Activated CD4-positive, alpha-beta T cell treated with anti-CD3 and anti-CD28 coated beads for 36 hours (primary cell): Measurements from ENCODE around the gene IFNA5. TPM values are rescaled to one million over a fixed set of nuclear protein-coding genes. Genes with fewer than 3 reads are reported as not detected.

Experiments
- ATAC-seq: fragments of 200-7000 bp; cut with Tn5 transposase; one replicate; pipeline ENCODE4 v1.10.0; 2021; ENCODE audit warnings: mild to moderate bottlenecking, moderate library complexity
- CTCF ChIA-PET: fragments of 350-600 bp; sonication (Branson Sonifier 250); formaldehyde crosslinking; loops from one replicate; lab custom pipeline; 2021; ENCODE audit warnings: antibody characterized with exemption; lab: Charles Lee
- POLR2A ChIA-PET: fragments of 350-600 bp; sonication (Branson Sonifier 250); formaldehyde crosslinking; loops from one replicate; lab custom pipeline; 2021; ENCODE audit warnings: antibody characterized with exemption, inconsistent platforms; lab: Charles Lee
- DNase-seq: peaks from one replicate; pipeline ENCODE4 v3.0.0-alpha.2; 2020
- H3K27ac Mint-ChIP-seq: one replicate; pipeline ENCODE4 v1.8.0; 2021; ENCODE audit warnings: mixed read lengths
- H3K27me3 Mint-ChIP-seq: one replicate; pipeline ENCODE4 v1.8.0; 2021; ENCODE audit warnings: mixed read lengths
- H3K36me3 Mint-ChIP-seq: one replicate; pipeline ENCODE4 v1.8.0; 2021; ENCODE audit warnings: low read depth, mixed read lengths
- H3K4me1 Mint-ChIP-seq: one replicate; pipeline ENCODE4 v1.8.0; 2021; ENCODE audit warnings: mixed read lengths
- H3K4me3 Mint-ChIP-seq: one replicate; pipeline ENCODE4 v1.8.0; 2021; ENCODE audit warnings: mild to moderate bottlenecking, moderate library complexity, mixed read lengths
- H3K9me3 Mint-ChIP-seq: one replicate; pipeline ENCODE4 v1.8.0; 2021; ENCODE audit warnings: low read depth, mixed read lengths
- intact Hi-C, 2 experiments: fragments of 100-400 bp; cut with DNase I in 1 of 2; cut with micrococcal nuclease in 1 of 2; formaldehyde crosslinking; loops; one replicate each; pipeline versions ENCODE4 v1.14.2 to v1.15.1; 2022 to 2024; cut with DNase I, micrococcal nuclease
- total RNA-seq, 2 experiments: library from RNA; stranded (reverse); gene quantifications; one replicate each; pipeline ENCODE4 v1.2.3, GENCODE V29; 2021

The IFNA5 gene
- total RNA-seq, 2 experiments from 2014 or later = not detected

DNA sequence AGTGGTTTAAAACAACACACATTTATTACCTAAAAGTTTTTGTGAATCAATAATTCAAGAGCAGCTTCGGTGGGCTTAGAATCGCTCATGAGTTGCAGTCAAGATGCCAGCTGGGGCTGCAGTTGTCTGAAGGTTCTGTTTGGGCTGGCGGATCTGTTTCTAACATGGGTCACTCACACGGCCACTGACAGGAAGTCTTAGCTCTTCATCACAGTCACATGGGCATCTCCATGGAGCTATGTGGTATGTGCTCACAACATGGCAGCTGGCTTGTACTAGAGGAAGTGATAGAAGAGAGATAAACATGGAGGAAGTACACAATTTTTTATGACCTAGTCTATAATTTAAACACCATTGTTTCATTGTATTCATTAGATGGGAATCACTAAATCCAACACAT is 18.9 kb upstream of the IFNA5 start:
- ATAC-seq (no peak), DNase-seq (no peak)
- Mint-ChIP-seq H3K27ac (no peak overlapping the region), H3K9me3 (no peaks in the 10 kb centered on the region), H3K27me3 (no peaks in the 10 kb centered on the region), H3K36me3 (peaks cover 18% of the 10 kb centered on the region), H3K4me1 (peaks cover 24% of the 10 kb centered on the region), H3K4me3 (no peak overlapping the region)
- POLR2A ChIA-PET = interaction anchor here (0.6 kb wide), 1 partner anchor 53 kb away, joined by 3 read pairs; no protein-coding TSS in a partner anchor
- CTCF ChIA-PET = interaction anchor here (0.8 to 7.1 kb wide), 12 partner anchors 10 to 144 kb away, joined by 3 to 95 read pairs (median 5); partner anchors contain the start of gene KLHL9
- intact Hi-C loops = loop anchor here in 1 of 2 experiments (10.0 kb wide), 2 partner anchors 129 to 231 kb away; no protein-coding TSS in a partner anchor

DNA sequence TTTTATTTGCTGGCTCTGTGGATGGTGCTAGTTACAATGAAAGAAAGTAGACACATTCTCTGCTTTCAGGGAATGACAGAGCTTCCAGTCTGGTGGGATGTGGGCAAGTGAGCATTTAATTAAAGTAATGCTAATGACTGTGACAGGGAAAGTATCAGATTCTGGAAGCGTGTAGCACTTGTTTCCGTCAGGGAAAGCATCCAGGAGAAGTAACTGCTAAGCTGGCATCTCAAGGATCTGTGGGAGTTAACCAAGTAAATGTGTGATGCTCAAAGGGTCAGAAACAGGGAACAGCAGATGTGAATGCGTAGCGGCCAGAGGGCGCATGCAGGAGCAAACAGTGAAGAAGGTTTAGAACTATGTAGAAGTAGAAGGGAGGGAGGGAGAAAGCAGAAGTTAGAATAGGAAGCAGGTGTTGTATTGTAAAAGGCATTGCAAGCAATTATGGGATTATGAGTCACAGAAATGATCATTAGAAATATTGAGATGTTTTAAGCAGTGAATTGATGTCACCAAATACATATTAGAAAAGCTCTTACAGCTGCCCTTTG is 17.9 kb upstream of the IFNA5 start:
- ChIA-PET CTCF (interaction anchor here (0.7 to 7.1 kb wide), 12 partner anchors 9 to 466 kb away, joined by 3 to 95 read pairs (median 5); no protein-coding TSS in a partner anchor), POLR2A (no interaction called here)
- Mint-ChIP-seq H3K36me3 (peaks cover 18% of the 10 kb centered on the region), H3K9me3 (no peaks in the 10 kb centered on the region), H3K27ac (no peak overlapping the region), H3K4me1 (peaks cover 21% of the 10 kb centered on the region), H3K4me3 (no peak overlapping the region), H3K27me3 (no peaks in the 10 kb centered on the region)
- no peak for DNase-seq
- intact Hi-C loops = loop anchor here in 1 of 2 experiments (10.0 kb wide), 2 partner anchors 128 to 232 kb away; no protein-coding TSS in a partner anchor
- no peak for ATAC-seq

DNA sequence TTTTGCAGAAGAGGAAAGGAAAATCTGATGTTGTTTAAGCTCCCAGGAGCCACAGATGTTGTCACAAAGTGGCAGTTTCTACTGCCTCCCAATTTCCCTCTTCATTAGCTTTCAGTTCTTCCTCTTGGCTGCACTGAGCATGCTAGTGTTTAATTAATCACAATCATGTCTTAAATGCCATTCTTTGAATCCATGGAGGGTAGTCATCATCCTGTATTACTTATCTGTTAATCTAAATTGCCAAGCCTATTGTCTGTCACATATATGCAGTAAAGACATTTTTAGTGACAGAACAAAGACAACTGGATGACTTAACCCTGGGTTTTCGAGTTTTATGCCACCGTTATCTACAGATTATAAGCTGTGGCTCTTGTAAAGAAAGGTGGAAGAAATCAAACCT is 15.4 kb upstream of the IFNA5 start:
- CTCF ChIA-PET = interaction anchor here (0.7 to 7.1 kb wide), 10 partner anchors 9 to 134 kb away, joined by 3 to 95 read pairs (median 4); no protein-coding TSS in a partner anchor
- Mint-ChIP-seq H3K27ac (no peak overlapping the region), H3K4me3 (no peak overlapping the region), H3K36me3 (peaks cover 13% of the 10 kb centered on the region), H3K27me3 (no peaks in the 10 kb centered on the region), H3K4me1 (peaks cover 10% of the 10 kb centered on the region), H3K9me3 (no peaks in the 10 kb centered on the region)
- no peak for ATAC-seq
- POLR2A ChIA-PET = no interaction called here
- intact Hi-C loops = loop anchor here in 1 of 2 experiments (10.0 kb wide), 2 partner anchors 126 to 234 kb away; no protein-coding TSS in a partner anchor
- DNase-seq = no peak

DNA sequence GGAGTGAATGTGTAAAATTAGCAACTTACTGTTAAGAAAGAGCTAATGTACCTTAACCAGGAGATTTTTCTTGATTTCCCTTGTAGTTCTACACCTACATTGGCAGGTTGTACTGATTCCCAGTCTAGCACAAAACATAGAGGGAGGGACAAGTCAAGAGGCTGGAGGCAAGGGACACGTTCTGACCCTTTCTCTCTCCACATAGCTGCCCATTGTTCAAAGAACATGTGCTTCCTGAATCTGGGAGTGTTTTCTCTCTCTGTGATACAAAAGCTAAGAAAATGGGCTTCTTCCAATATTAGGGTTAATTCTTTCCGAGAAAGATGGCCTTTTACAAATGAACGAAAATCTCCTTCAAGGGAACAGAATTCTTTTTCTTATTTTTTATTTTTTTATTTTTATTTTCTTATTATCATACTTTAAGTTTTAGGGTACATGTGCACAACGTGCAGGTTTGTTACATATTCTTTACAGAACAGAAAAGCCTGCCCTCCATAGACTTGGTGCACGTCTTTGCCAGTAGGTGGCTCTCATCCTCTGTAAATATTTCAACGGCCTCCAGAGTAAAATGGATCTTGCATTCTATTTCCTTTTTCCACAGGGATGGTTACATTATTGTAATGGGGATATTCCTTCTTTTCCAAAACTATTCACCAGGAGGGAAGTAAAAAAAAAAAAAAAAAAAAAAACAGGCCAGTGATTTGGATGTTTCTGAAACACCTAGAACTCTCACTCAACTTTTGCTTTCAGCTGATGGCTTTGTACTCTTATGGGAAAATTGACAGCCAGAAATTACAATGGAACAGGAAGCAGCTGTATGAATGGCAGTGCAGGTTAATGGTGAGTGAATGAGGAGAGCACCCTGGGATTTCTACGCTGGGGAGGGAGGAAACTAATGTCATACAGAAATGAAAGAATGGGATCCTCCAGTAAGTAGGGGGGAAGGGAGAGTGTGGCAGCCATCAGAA is 13.1 kb upstream of the IFNA5 start:
- ATAC-seq (peak; percentile 78), DNase-seq (peak; percentile 59)
- Mint-ChIP-seq H3K27me3 (no peaks in the 10 kb centered on the region), H3K4me3 (no peak overlapping the region), H3K36me3 (peaks cover 5% of the 10 kb centered on the region), H3K27ac (no peak overlapping the region), H3K9me3 (no peaks in the 10 kb centered on the region), H3K4me1 (peaks cover 5% of the 10 kb centered on the region)
- intact Hi-C loops = loop anchor here (1.0 to 5.0 kb wide), 6 partner anchors 81 to 471 kb away; no protein-coding TSS in a partner anchor
- CTCF ChIA-PET = interaction anchor here (0.6 to 2.7 kb wide), 19 partner anchors 8 to 661 kb away, joined by 3 to 12 read pairs (median 3); no protein-coding TSS in a partner anchor
- POLR2A ChIA-PET = no interaction called here

- H3K36me3 Mint-ChIP-seq = no peaks in the 10 kb centered on the region
- no peak overlapping the region for H3K27ac Mint-ChIP-seq
- ATAC-seq (no peak), DNase-seq (no peak)
- intact Hi-C loops = loop anchor here in 1 of 2 experiments (5.0 kb wide), 2 partner anchors 80 to 120 kb away; no protein-coding TSS in a partner anchor
- H3K27me3 Mint-ChIP-seq = no peaks in the 10 kb centered on the region
- CTCF ChIA-PET = interaction anchor here (1.0 to 2.7 kb wide), 3 partner anchors 9 to 79 kb away, joined by 3 to 9 read pairs (median 4); no protein-coding TSS in a partner anchor
- POLR2A ChIA-PET = no interaction called here
- peaks cover 2% of the 10 kb centered on the region for H3K4me1 Mint-ChIP-seq
- H3K9me3 Mint-ChIP-seq = no peaks in the 10 kb centered on the region
- no peak overlapping the region for H3K4me3 Mint-ChIP-seq
Observed at GRCh38 chr9:21316860-21317259, 11.7 kb upstream of the IFNA5 start.

- no peak for ATAC-seq
Observed at GRCh38 chr9:21316032-21316842, 11.1 kb upstream of the IFNA5 start.

DNA sequence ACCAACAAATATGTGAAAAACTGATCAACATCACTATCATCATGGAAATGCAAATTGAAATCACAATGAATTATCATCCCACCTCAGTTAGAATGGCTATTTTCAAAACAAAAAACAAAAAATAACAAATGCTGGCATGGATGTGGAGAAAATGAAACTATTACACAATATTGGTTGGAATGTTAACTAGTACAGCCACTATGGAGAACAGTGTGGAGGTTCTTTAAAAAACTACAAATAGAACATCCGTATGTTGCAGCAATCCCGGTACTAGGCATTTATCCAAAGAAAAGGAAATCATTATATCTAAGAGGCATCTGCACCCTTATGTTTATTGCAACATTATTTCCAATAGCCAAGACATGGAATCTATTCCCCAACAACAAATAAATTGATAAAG is 9.0 kb upstream of the IFNA5 start:
- ChIA-PET POLR2A (no interaction called here), CTCF (interaction anchor here (0.8 to 2.1 kb wide), 3 partner anchors 8 to 82 kb away, joined by 3 to 6 read pairs (median 4); no protein-coding TSS in a partner anchor)
- H3K36me3 Mint-ChIP-seq = peaks cover 2% of the 10 kb centered on the region
- H3K4me3 Mint-ChIP-seq = no peak overlapping the region
- no peak for ATAC-seq
- no peak overlapping the region for H3K27ac Mint-ChIP-seq
- no peaks in the 10 kb centered on the region for H3K9me3 Mint-ChIP-seq
- DNase-seq = no peak
- intact Hi-C loops = no loop called here
- peaks cover 7% of the 10 kb centered on the region for H3K27me3 Mint-ChIP-seq
- peaks cover 2% of the 10 kb centered on the region for H3K4me1 Mint-ChIP-seq

More at GRCh38 chr9:21316032-21316842, 11.1 kb upstream of the IFNA5 start:
- no peak overlapping the region for H3K27ac Mint-ChIP-seq
- peaks cover 2% of the 10 kb centered on the region for H3K36me3 Mint-ChIP-seq
- intact Hi-C loops = loop anchor here in 1 of 2 experiments (5.0 kb wide), 2 partner anchors 79 to 119 kb away; no protein-coding TSS in a partner anchor
- no peak for DNase-seq
- no peak overlapping the region for H3K4me3 Mint-ChIP-seq
- ChIA-PET POLR2A (no interaction called here), CTCF (interaction anchor here (1.0 to 2.7 kb wide), 6 partner anchors 10 to 146 kb away, joined by 3 to 9 read pairs (median 4); no protein-coding TSS in a partner anchor)
- no peaks in the 10 kb centered on the region for H3K27me3 Mint-ChIP-seq
- no peaks in the 10 kb centered on the region for H3K9me3 Mint-ChIP-seq
- H3K4me1 Mint-ChIP-seq = peaks cover 2% of the 10 kb centered on the region

DNA sequence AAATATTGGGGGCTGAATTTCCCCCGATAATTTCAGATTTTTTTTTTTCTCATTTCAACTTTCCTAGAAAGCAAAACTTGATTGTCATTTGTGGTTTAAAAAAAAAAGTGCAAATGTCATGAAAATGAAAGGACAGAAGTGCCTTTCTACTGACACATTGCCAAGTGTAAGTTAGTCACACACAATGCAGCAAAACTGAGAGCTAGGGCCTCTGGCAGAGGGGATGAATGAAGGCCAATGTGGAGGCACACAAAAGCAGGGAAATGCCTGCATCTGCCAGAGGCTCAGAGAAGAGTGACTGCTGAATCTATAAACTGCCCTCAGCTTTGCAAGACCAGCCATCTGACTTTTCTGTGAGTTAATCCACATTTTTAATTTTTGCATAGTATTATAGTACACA is 6.8 kb upstream of the IFNA5 start:
- Mint-ChIP-seq H3K4me1 (no peaks in the 10 kb centered on the region), H3K27me3 (peaks cover 13% of the 10 kb centered on the region), H3K36me3 (peaks cover 2% of the 10 kb centered on the region), H3K27ac (no peak overlapping the region), H3K4me3 (no peak overlapping the region), H3K9me3 (no peaks in the 10 kb centered on the region)
- no peak for ATAC-seq
- intact Hi-C loops = no loop called here
- DNase-seq = no peak
- ChIA-PET POLR2A (no interaction called here), CTCF (interaction anchor here (0.7 to 2.0 kb wide), 3 partner anchors 22 to 94 kb away, joined by 3 to 5 read pairs (median 3); no protein-coding TSS in a partner anchor)

- ATAC-seq (no peak), DNase-seq (no peak)
- ChIA-PET POLR2A (no interaction called here), CTCF (interaction anchor here (0.7 kb wide), 1 partner anchor 1807 kb away, joined by 3 read pairs; no protein-coding TSS in a partner anchor)
- H3K9me3 Mint-ChIP-seq = no peaks in the 10 kb centered on the region
- no peak overlapping the region for H3K27ac Mint-ChIP-seq
- H3K36me3 Mint-ChIP-seq = no peaks in the 10 kb centered on the region
- peaks cover 15% of the 10 kb centered on the region for H3K27me3 Mint-ChIP-seq
- peaks cover 5% of the 10 kb centered on the region for H3K4me1 Mint-ChIP-seq
- no peak overlapping the region for H3K4me3 Mint-ChIP-seq
- intact Hi-C loops = no loop called here
Observed at GRCh38 chr9:21295992-21296391, 9.1 kb downstream of the IFNA5 start.

DNA sequence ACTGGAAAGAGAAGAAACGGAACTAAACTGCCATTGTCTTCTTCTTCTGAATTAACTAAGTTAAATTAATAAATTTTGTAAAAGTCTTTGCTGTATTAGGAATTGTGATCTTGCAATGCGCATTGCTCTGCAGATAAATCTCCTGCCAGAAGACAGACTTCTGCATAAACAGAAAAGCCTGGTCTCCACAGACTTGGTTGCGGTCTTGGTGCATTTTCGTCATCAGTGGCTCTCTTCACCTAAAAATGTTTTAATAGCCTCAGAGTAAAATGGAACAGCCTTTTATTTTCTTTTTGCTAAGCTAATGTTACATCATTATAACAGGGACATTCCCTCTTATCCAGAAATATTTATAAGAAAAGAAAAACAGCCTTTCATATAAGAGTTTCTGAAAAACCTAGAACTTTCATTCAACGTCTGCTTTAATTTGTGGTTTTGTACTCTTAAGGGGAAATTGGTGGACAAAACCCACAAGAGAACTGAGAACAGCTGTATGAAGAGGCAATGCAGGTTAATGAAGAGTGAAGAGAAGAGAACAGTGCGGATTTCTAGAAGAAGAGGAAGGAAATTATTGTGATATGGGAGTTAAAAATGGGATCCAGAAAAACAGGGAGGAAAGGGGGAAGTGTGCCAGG is 10.1 kb downstream of the IFNA5 start:
- no peak for ATAC-seq
- intact Hi-C loops = no loop called here
- H3K36me3 Mint-ChIP-seq = no peaks in the 10 kb centered on the region
- peaks cover 5% of the 10 kb centered on the region for H3K4me1 Mint-ChIP-seq
- CTCF ChIA-PET = interaction anchor here (0.6 to 1.0 kb wide), 3 partner anchors 36 to 1806 kb away, joined by 3 read pairs; no protein-coding TSS in a partner anchor
- POLR2A ChIA-PET = interaction anchor here (0.6 kb wide), 1 partner anchor 179 kb away, joined by 4 read pairs; no protein-coding TSS in a partner anchor
- no peaks in the 10 kb centered on the region for H3K9me3 Mint-ChIP-seq
- H3K4me3 Mint-ChIP-seq = no peak overlapping the region
- peaks cover 13% of the 10 kb centered on the region for H3K27me3 Mint-ChIP-seq
- no peak overlapping the region for H3K27ac Mint-ChIP-seq
- DNase-seq = no peak
